Muscle of arm (tissue), 14 donors: ENCODE measurements around the gene BEX5. TPM values are rescaled to one million over a fixed set of nuclear protein-coding genes. Genes with fewer than 3 reads are reported as not detected.
A peak's percentile ranks its signal among the peaks of the same experiment; 100 is the strongest.
"Not testable (repeated sequence)": the region's sequence is repeated elsewhere in the genome, so short reads cannot be mapped to it uniquely, and the experiment has no call there.

Experiments used
- DNase-seq: peaks from one replicate; pipeline ENCODE4 v3.0.0-alpha.2; 2013
- long read RNA-seq, 11 donors: transcript quantifications; one replicate each; lab custom pipeline, GENCODE V29; 2026
- polyA plus RNA-seq, 12 donors: library from polyadenylated mRNA; unstranded; fragments of 120-200 nt; gene quantifications; one replicate each; pipeline ENCODE4 v1.2.1, GENCODE V29; 2013; ENCODE audit not compliant: insufficient read length in 12 of 12

The BEX5 gene
- under 1 TPM in 4 of 12 donors, not detected in 8; 0.36 to 0.98 (median 0.51) TPM for polyA plus RNA-seq
- long read RNA-seq, donor 1, transcript BEX5-201 (3 exons, 857 nt), result major isoform, 8 of 8 reads
- long read RNA-seq, donor 1, partial matches to known transcripts, result 0 of 8 reads
- long read RNA-seq, donor 1, other reads (novel, unspliced or antisense), result 0 of 8 reads
- long read RNA-seq, donor 2, result 0 reads
- long read RNA-seq, donor 3, partial matches to known transcripts, result 0 of 1 reads
- long read RNA-seq, donor 3, other reads (novel, unspliced or antisense), result 0 of 1 reads
- long read RNA-seq, donor 4, result 0 reads
- long read RNA-seq, donor 5, result 0 reads
- long read RNA-seq, donor 6, result 0 reads
- long read RNA-seq, donor 7, result 0 reads
- long read RNA-seq, donor 8, result 0 reads
- long read RNA-seq, donor 9, result 0 reads
- long read RNA-seq, donor 10, result 0 reads
- long read RNA-seq, donor 11, result 0 reads

DNA sequence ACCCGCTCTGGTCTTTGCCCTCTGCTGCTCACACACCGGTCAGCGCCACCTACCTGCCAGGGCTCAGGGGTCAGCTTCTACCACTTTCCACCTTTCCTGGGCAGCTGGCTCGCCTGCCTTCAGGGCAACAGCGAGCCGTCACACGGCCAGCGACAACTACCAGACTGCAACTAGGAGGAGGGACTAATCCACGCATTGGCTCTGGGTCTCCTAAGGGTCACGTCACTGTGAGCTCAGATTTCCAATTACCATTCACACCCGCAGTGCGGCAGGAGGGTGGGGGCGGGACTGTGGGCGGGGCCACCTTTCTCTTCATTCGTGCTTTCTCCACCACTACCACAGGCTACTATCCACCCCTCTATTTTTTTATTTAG, at the start of gene BEX5:
Gene BEX5, minus strand, starts transcription at position 172 of the 374 bp plus-strand sequence. CDS start 1,712 bp downstream, outside the sequence.
- peak; percentile 2 for DNase-seq

DNA sequence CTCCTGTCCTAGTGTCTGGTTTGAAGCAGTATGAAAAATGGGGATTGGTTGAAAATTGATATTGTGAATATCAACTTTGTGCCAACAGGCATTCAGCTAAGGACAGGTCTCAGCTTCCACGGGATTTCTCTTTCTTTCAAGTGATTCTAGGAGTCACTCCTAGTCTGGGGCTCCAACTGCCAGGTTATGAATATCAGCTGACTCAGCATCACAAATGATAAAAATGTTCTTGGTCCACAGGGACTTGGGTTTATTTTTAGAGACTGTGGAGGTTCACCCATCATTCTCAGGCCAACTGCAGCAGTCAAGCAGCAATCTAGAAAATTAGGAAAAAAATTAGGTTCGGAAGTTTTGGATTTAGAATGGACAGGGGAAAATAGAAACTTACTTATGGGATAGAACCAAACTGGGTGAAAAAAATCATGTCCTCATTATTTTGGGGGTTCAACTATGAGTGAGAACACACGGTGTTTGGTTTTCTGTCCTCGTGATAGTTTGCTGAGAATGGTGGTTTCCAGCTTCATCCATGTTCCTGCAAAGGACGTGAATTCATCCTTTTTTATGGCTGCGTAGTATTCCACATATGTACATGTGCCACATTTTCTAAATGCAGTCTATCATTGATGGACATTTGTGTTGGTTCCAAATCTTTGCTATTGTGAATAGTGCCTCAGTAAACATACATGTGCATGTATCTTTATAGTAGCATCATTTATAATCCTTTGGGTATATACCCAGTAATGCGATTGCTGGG, 30.4 kb upstream of the BEX5 start:
- no peak for DNase-seq

DNA sequence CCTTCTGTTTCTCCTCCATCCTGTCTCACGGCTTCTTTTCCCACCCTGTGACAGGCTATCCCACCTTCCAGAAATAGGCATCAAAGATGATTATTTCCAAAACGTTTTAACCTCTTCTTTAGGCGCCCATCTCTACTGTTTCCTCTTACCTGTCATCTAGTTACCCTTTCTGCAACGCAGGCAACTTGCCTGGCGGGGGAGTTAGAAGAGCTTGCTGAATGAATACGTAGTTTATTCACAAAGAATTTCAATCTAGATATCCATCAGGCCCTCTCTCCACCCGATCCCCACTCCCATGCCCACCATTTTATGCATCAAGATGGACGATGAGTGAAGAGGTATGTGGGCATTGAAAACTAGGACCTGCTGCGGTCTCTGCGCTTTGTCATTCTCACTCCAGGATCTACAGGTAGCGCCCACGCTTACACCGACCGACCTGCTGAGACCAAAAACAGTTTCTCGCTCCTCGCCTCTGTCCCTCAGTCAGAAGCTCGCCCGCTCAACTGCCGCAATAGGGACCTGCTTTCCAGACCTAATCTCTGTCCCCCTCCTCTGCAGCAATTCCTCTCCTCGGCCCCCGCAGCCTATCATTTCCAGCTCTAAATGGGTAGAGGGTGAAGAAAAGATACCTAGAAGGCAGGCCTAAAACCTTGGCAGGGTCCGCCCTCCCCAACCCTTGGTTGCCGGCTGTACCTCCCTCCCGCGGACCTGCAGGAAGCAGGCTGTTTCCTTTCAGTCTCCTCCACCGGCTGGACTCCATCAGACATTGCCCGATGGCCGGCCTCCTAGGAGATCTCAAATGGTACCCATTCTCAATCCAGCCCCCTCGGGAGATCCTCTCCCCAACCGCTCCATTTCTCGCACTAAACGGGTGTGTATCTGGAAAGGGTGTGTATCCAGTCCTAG, 624 bp downstream of the BEX5 start:
- no peak for DNase-seq

DNA sequence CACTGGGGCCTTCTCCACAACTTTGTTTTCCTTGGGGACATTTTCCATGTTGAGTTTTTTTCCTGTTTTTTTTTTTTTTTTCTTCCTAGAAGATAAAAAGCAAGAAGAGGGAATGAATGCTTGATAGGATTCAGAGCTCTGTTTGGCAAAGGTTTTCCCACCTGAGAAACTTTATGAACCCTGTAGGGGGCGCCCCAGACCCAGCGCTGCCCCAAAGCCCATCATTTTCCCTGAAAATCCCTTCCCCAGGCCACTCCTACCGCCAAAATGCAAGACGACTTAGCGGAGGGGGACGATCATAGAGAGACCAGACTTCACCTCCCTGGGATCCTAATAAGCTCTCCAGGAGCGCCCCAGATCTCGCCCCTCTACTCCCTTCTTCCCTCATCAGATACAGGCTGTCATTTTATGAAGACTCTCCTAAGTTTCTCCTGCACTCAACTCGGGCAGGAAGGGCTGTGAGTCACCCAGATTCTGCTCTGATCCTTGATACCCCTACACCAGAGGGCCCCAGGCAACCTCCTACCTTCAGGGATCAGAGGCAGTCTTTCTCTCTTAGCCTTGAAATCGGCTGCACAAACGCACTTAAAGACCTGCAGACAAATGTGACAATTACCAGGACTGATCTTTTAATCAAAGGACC, 1.4 kb downstream of the BEX5 start:
- DNase-seq, result no peak

DNA sequence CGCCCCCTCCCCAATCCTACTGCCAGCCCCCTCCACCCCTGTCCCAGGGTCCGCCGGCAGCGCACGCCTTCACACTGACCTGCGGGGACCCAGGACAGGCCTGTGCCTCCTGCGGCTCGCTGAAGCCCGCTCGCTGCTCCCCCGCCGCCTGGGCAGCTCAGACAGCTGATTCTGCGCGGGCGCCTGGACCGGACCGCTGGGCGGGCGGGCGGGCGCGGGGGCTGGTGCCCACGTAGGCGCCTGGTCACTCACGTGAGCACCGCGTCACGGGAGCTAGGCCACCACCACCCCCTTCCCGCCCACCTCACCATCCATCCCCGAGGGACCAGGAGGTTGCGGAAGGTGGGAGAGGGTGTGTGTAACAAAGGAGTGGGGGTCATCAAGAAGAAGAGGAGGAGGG, 13.5 kb downstream of the BEX5 start, which contains the start of gene TCEAL6:
Gene TCEAL6, minus strand, starts transcription at position 208 of the 400 bp plus-strand sequence.
- not testable (repeated sequence) for DNase-seq

DNA sequence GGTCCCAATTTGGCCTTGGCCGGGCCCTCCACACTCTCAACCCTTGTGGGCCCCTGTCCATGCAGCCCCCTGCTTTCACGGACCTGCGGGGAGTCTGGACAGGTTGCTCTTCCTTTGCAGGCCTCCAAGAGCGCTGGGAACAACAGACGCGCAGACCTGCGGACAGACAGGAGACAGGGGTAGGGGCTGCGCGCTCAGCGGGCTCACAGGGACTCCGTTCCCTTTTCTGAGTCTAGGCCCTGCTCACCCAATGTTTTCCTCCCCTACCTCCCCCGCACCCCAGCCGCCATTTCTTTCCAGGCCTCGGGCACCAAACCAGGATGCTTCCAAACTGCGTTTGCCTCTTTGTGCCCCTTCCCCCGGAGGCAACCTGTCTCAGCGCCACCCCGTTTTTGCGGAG, 14.1 kb downstream of the BEX5 start:
- DNase-seq, result not testable (repeated sequence)

DNA sequence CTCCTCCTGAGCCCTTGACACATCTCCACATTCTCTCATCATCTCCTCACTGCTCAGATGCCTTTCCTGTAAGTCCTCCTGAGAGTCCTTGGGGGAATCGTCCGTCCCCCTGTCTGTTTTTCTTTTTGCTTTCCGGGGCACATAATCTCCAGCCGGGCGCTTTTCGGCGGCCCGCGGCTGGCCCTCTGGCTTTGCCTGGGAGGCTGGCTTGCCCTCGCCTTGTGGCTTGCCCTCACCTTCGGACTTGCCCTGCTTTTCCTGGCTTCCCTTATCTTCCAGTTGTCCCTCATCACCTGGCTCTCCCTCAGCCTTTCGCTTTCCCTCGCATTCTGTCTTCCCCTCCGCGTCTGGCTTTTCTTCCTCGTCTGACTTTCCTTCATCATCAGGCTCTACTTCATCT, 14.9 kb downstream of the BEX5 start:
- not testable (repeated sequence) for DNase-seq

DNA sequence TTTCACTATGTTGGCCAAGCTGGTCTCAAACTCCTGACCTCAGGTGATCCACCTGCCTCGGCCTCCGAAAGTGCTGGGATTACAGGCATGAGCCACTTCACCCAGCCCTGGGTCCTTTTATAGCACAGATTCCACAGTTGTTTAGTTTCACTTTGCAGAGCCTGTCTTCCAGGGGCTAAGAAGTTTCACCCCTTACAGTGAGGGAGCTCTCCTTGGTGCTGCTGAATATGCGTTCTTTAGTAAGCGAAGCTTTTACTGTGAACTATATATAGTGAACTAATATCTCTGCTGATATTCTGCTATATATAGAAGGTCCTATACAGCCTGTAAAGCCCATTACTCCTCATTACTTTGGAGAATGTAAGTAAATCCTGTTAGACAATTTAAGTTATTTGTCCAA, 17.7 kb downstream of the BEX5 start:
- no peak for DNase-seq

DNA sequence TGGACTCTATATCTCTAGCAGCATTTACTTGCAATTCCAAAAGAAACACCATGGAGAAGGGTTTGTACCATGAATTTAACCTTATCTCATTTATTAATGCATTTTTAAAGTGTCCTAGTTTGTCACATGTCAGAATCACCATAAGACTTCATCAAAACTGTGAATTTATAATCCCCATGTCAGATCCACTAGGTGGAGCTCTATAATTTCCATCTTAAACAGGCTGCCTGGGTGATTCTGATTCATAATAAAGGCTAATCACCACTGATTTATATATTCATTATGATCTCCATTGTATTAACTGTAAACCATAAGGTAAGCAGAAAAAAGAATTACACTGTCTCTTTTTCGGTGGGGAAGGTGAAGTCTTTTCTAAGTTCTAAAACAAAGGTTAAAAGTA, 26.3 kb downstream of the BEX5 start:
- no peak for DNase-seq

DNA sequence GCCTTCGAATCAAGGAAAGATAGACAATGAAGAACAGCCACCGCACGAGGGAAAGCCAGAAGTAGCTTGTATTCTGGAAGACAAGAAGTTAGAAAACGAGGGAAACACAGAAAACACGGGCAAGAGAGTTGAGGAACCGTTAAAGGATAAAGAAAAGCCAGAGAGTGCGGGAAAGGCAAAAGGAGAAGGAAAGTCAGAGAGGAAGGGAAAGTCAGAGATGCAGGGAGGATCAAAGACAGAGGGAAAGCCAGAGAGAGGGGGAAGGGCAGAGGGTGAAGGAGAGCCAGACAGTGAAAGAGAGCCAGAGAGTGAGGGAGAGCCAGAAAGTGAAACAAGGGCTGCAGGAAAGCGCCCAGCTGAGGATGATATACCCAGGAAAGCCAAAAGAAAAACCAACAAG, 28.9 kb downstream of the BEX5 start:
- no peak for DNase-seq

DNA sequence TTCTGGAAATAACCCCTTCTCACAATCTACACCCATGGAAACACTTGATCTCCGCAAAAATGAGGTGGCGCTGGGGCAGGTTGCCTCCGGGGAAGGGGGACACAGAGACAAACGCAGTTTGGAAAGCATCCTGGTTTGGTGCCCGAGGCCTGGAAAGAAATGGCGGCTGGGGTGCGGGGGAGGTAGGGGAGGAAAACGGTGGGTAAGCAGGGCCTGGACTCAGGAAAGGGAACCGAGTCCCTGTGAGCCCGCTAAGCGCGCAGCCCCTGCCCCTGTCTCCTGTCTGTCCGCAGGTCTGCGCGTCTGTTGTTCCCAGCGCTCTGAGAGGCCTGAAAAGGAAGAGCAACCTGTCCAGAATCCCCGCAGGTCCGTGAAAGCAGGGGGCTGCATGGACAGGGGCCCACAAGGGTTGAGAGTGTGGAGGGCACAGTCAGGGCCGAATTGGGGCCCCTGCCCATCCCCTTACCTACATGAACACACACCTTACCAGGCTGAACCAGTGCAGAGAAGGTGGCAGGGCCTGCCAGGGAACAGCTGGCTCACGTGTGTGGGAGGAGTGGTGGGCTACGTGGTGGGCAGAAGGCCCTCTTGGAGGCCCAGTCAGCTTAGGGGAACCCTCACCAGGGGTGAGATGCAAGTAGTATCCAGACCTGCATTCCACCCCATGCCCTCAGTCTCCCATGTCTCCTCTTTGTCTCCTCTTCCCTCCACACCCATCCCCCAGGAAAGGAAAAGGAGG, 29.5 kb downstream of the BEX5 start:
- not testable (repeated sequence) for DNase-seq

DNA sequence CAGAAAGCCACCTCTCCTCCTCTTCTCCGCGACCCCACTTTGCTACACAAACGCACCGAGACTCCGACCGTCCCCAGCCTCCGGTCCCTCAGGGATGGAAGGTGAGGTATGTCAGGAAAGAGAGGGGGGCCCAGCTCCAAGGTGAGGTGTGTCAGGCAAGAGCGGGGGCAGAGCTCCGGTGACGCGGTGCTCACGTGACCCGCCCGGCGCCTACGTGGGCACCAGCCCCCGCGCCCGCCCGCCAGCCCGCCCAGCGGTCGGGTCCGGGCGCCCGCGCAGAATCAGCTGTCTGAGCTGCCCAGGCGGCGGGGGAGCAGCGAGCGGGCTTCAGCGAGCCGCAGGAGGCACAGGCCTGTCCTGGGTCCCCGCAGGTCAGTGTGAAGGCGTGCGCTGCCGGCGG, 30.3 kb downstream of the BEX5 start, which contains the start of gene TCEAL2:
Gene TCEAL2, plus strand, starts transcription at position 244 of the 400 bp plus-strand sequence. CDS start 1,152 bp downstream, outside the sequence.
- DNase-seq, result not testable (repeated sequence)

DNA sequence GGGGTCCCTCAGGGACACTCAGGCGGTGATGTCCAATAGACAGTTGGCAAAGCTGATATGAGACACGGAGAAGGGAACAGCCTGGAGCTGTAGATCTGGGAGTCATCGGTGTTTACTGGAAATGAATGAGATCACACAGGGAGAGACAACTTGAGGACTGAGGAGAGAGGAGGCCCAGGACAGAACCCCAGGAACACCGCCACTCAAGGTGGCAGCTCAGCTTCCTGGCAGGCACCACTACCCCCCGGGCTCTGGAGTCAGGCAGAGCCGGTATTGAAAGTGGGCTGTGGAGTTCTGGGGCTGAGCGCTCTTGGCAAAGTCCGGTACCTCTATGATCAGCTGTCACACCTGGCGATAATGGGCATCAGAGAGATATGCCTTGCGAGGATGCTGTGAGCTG, 30.8 kb downstream of the BEX5 start:
- not testable (repeated sequence) for DNase-seq

DNA sequence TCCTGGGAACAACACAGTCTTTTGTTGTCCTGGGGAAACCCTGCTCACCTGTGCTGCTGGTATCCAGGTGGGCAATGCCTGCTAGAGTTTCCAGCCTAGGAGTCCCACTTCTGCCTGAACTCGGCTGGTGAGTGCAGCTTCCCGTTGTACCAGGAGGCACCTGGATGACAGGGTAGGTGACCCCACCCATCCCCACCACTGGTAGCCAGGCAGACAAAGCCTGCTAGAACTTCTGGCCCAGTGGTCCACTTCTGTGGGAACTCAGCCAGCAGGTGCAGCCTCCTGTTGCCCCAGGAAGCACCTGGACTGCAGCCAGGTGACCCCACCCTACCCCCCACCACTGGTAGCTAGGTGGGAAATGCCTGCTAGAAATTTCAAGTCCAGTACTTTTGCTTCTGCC, 40.0 kb downstream of the BEX5 start:
- DNase-seq, result no peak

DNA sequence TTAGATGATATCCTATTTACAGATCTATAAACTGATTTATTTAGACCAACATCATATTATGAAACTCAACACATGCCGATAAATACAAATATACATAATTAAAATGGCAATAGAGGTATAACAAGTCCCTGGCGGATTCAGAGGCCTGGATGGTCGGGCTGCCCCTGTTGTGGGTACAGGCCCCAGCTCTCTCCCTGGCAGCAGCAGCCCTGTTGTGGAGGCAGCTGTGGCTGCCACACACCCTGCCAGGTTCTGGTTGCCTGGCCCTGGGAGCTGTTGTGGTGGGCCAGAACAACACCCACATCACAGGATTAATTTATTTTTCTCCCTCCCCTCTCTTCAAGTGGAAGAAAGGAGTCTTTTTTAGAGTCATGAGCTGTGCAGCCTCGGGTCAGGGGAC, 42.4 kb downstream of the BEX5 start:
- no peak for DNase-seq

Other genes starting within 250 kb of the BEX5 start
- gene ZMAT1, start 223.9 kb downstream of the BEX5 start, polyA plus RNA-seq, result 10 to 100 TPM in 1 of 12 donors, 1 to 10 TPM in 10, not detected in 1; 2.7 to 10.3 (median 5.6) TPM
- 1 to 10 TPM in 4 of 12 donors, under 1 TPM in 6, not detected in 2; 0.46 to 2.7 (median 0.74) TPM for gene TCEAL2, start 30.3 kb downstream of the BEX5 start, polyA plus RNA-seq
- gene TCEAL6, start 13.5 kb downstream of the BEX5 start, polyA plus RNA-seq, result under 1 TPM in 1 of 12 donors, not detected in 11; 0.30 TPM
- not detected for gene TCP11X1, start 59.3 kb upstream of the BEX5 start, polyA plus RNA-seq
- not detected for gene NXF2, start 91.2 kb upstream of the BEX5 start, polyA plus RNA-seq